HG03378 (cell line): ENCODE measurements around the gene VCAN.
"Not testable (repeated sequence)": the region's sequence is repeated elsewhere in the genome, so short reads cannot be mapped to it uniquely, and the experiment has no call there.

Source experiments
- ATAC-seq: cut with Tn5 transposase; IDR thresholded peaks from one replicate; pipeline ENCODE4 v1.9.1; 2021; ENCODE audit warnings: mild to moderate bottlenecking, moderate library complexity; ENCODE audit not compliant: unreplicated experiment

The VCAN gene

GRCh38 chr5:83471405-83472212 is at the start of gene VCAN:
Gene VCAN (plus strand): TSS chr5:83471744. CDS start chr5:83483519, 11,775 bp downstream.
- ATAC-seq, result no peak

- no peak for ATAC-seq
Measured at GRCh38 chr5:83422284-83422683, 49.3 kb upstream of the VCAN start.

GRCh38 chr5:83426855-83427254 is 44.7 kb upstream of the VCAN start:
- peak; percentile 74 for ATAC-seq

- ATAC-seq, result no peak
Measured at GRCh38 chr5:83428126-83428525, 43.4 kb upstream of the VCAN start.

GRCh38 chr5:83428890-83429289 is 42.7 kb upstream of the VCAN start:
- no peak for ATAC-seq

- ATAC-seq, result peak; percentile 52
Measured at GRCh38 chr5:83430130-83431010, 41.2 kb upstream of the VCAN start.

GRCh38 chr5:83433891-83434290 is 37.7 kb upstream of the VCAN start:
- ATAC-seq, result no peak

GRCh38 chr5:83434946-83435345 is 36.6 kb upstream of the VCAN start:
- ATAC-seq, result no peak

GRCh38 chr5:83436276-83436675 is 35.3 kb upstream of the VCAN start:
- no peak for ATAC-seq

- not testable (repeated sequence) for ATAC-seq
Measured at GRCh38 chr5:83437697-83438096, 33.8 kb upstream of the VCAN start.

GRCh38 chr5:83440826-83441225 is 30.7 kb upstream of the VCAN start:
- ATAC-seq, result no peak

GRCh38 chr5:83441747-83442146 is 29.8 kb upstream of the VCAN start:
- ATAC-seq, result peak; percentile 78

- ATAC-seq, result no peak
Measured at GRCh38 chr5:83443534-83443933, 28.0 kb upstream of the VCAN start.

GRCh38 chr5:83444445-83444844 is 27.1 kb upstream of the VCAN start:
- no peak for ATAC-seq

- no peak for ATAC-seq
Measured at GRCh38 chr5:83446253-83446947, 25.1 kb upstream of the VCAN start.

GRCh38 chr5:83447533-83447932 is 24.0 kb upstream of the VCAN start:
- ATAC-seq, result no peak

GRCh38 chr5:83450183-83450966 is 21.2 kb upstream of the VCAN start:
- no peak for ATAC-seq

- ATAC-seq, result no peak
Measured at GRCh38 chr5:83450967-83451248, 20.6 kb upstream of the VCAN start.

- no peak for ATAC-seq
Measured at GRCh38 chr5:83451955-83452354, 19.6 kb upstream of the VCAN start.

GRCh38 chr5:83453937-83454336 is 17.6 kb upstream of the VCAN start:
- no peak for ATAC-seq

GRCh38 chr5:83464261-83464660 is 7.3 kb upstream of the VCAN start:
- no peak for ATAC-seq
